Loucy (cell line): ENCODE results near the gene UBAC2.

Experiments used
- H2AFZ ChIP-seq: fragments of 200-600 bp; sonication (generic); 2 replicates; pipeline ENCODE4 v1.6.0; 2016; ENCODE audit warnings: antibody characterized with exemption, mild to moderate bottlenecking, low read length, moderate library complexity
- H3F3A ChIP-seq: fragments of 200-600 bp; 2 replicates; pipeline ENCODE4 v1.6.0; 2016; ENCODE audit warnings: antibody characterized with exemption, low read depth, mild to moderate bottlenecking
- H3K27me3 ChIP-seq: fragments of 200-600 bp; sonication (generic); 2 replicates; pipeline ENCODE4 v1.6.1; 2014; ENCODE audit warnings: low read length, mild to moderate bottlenecking; ENCODE audit not compliant: insufficient read depth, poor library complexity, severe bottlenecking
- H3K36me3 ChIP-seq: fragments of 200-600 bp; sonication (generic); 2 replicates; pipeline ENCODE4 v1.6.1; 2016; ENCODE audit warnings: low read length; ENCODE audit not compliant: insufficient read depth
- H3K4me1 ChIP-seq: fragments of 200-600 bp; sonication (generic); 2 replicates; pipeline ENCODE4 v1.5.1; 2014; ENCODE audit warnings: low read length, mild to moderate bottlenecking; ENCODE audit not compliant: insufficient read depth, poor library complexity, severe bottlenecking
- H3K4me2 ChIP-seq: fragments of 200-600 bp; sonication (generic); 2 replicates; pipeline ENCODE4 v1.6.0; 2014; ENCODE audit warnings: antibody characterized with exemption, low read length, low read depth, mild to moderate bottlenecking; ENCODE audit not compliant: poor library complexity, severe bottlenecking
- H3K4me3 ChIP-seq: fragments of 200-600 bp; sonication (generic); 2 replicates; pipeline ENCODE4 v1.5.1; 2014; ENCODE audit warnings: low read length, mild to moderate bottlenecking, mixed read lengths; ENCODE audit not compliant: poor library complexity, severe bottlenecking
- H3K79me2 ChIP-seq: fragments of 200-600 bp; sonication (generic); 2 replicates; pipeline ENCODE4 v1.6.1; 2014; ENCODE audit warnings: low read length; ENCODE audit not compliant: insufficient read depth
- H3K9ac ChIP-seq: fragments of 200-600 bp; sonication (generic); 2 replicates; pipeline ENCODE4 v1.6.0; 2014; ENCODE audit warnings: mild to moderate bottlenecking, low read depth, low read length, moderate library complexity; ENCODE audit not compliant: poor library complexity, severe bottlenecking
- H3K9me2 ChIP-seq: fragments of 200-600 bp; sonication (generic); replicated peaks from 2 replicates; pipeline ENCODE4 v1.6.1; 2016; ENCODE audit warnings: low read depth, low read length, mixed read lengths
- H3K9me3 ChIP-seq: fragments of 200-600 bp; sonication (generic); 2 replicates; pipeline ENCODE4 v1.6.1; 2014; ENCODE audit warnings: mild to moderate bottlenecking, antibody characterized with exemption, low read length, low read depth; ENCODE audit not compliant: insufficient read depth
- H4K20me1 ChIP-seq: fragments of 200-600 bp; sonication (generic); 2 replicates; pipeline ENCODE4 v1.6.0; 2014; ENCODE audit warnings: antibody characterized with exemption, low read length, mild to moderate bottlenecking; ENCODE audit not compliant: insufficient read depth, poor library complexity, severe bottlenecking
- EZH2phosphoT487 ChIP-seq: fragments of 200-600 bp; IDR thresholded peaks from 2 replicates; pipeline ENCODE4 v1.6.1; 2018; ENCODE audit warnings: antibody characterized with exemption, mild to moderate bottlenecking, moderate library complexity, borderline replicate concordance
- TF ChIP-seq, protein P1 (sequence below): fragments of 200-600 bp; sonication (generic); conservative IDR thresholded peaks from 2 replicates; pipeline ENCODE4 v1.5.1; 2014; ENCODE audit warnings: mild to moderate bottlenecking, antibody characterized with exemption, low read length

Gene UBAC2

DNA sequence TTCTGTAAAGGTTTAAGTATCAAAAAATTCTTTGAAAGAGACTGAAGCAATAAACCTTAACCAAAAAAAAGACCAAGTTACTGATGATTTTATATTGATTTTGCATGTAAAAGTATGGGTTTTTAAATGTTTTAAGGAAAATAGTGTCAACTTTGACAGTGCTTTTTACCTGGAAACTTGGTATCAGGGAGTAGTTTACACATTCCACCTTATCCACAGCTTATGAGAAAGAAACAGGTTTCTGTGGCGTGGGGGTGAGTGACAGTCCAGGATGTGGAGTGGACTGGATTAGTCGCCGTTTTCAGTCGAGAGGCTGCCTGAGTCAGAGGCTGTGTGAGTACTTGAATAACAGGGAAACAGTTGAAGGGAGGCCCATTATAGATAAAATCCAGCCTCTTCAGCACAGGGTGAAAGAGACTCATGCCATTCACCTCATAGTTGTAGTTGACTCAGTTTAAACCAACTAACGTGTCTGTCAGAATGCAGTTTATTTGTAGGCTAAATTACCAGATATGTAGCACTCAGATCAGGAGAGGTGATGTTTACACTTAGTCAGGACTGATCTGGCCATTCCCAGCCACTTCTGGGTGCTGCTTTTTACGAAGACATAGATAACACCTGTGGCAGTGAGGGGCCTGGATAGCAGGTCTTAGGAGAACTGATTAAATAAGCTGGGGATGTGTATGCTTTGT is 107.1 kb downstream of the UBAC2 start:
- Histone ChIP-seq H3K4me2 (peak overlapping the region; percentile 61), H3K4me1 (peaks cover 22% of the 10 kb centered on the region), H2AFZ (no peak overlapping the region), H3K4me3 (peak overlapping the region; percentile 34), H3K36me3 (peaks cover 26% of the 10 kb centered on the region), H3K27me3 (no peaks in the 10 kb centered on the region), H3K9ac (peak overlapping the region; percentile 52), H3K9me3 (no peaks in the 10 kb centered on the region), H4K20me1 (no peaks in the 10 kb centered on the region), H3K79me2 (peaks cover 50% of the 10 kb centered on the region; the same call in 1 of the 2 replicates), H3K9me2 (no peaks in the 10 kb centered on the region), H3F3A (no peaks in the 10 kb centered on the region; the same call in 1 of the 2 replicates)
- TF ChIP-seq, protein P1, sequence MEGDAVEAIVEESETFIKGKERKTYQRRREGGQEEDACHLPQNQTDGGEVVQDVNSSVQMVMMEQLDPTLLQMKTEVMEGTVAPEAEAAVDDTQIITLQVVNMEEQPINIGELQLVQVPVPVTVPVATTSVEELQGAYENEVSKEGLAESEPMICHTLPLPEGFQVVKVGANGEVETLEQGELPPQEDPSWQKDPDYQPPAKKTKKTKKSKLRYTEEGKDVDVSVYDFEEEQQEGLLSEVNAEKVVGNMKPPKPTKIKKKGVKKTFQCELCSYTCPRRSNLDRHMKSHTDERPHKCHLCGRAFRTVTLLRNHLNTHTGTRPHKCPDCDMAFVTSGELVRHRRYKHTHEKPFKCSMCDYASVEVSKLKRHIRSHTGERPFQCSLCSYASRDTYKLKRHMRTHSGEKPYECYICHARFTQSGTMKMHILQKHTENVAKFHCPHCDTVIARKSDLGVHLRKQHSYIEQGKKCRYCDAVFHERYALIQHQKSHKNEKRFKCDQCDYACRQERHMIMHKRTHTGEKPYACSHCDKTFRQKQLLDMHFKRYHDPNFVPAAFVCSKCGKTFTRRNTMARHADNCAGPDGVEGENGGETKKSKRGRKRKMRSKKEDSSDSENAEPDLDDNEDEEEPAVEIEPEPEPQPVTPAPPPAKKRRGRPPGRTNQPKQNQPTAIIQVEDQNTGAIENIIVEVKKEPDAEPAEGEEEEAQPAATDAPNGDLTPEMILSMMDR: no peak
- no peak for TF ChIP-seq EZH2phosphoT487

DNA sequence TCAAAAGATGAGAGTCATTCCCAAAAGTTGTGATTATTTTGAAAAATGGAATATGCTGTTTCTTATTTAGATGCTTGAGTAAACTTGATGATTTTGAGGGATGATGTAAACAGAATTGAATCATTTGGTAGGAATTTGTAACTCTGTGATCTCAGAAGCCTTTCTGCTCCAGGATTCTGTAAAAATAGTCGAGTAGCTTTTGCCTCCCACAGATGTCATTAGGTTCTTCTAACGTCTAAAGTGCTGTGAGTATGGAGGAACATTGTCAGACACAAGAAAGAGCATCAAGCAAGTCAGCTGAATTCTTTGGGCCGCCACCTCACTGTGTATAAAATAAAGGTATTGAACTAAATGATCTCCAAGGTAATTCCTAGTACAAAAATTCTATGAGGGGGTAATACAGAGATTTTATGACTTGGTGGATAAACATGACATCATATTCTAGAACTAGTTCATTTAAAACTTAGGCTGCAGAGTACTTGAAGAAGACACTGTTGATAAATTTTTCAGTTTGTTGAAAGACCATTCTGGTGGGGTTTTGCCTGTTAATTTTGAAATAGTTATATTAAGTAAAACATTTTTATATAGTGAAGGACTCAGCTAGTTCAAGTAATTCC is 107.9 kb downstream of the UBAC2 start:
- Histone ChIP-seq H3K79me2 (peaks cover 49% of the 10 kb centered on the region; the same call in 1 of the 2 replicates), H3K4me2 (no peak overlapping the region), H3K4me1 (peaks cover 22% of the 10 kb centered on the region), H3K27me3 (no peaks in the 10 kb centered on the region), H3F3A (no peaks in the 10 kb centered on the region; the same call in 1 of the 2 replicates), H3K9me3 (no peaks in the 10 kb centered on the region), H3K9ac (no peak overlapping the region), H3K36me3 (peaks cover 22% of the 10 kb centered on the region), H4K20me1 (no peaks in the 10 kb centered on the region), H2AFZ (no peak overlapping the region), H3K4me3 (no peak overlapping the region), H3K9me2 (no peaks in the 10 kb centered on the region)
- TF ChIP-seq, protein P1: no peak
- no peak for TF ChIP-seq EZH2phosphoT487

DNA sequence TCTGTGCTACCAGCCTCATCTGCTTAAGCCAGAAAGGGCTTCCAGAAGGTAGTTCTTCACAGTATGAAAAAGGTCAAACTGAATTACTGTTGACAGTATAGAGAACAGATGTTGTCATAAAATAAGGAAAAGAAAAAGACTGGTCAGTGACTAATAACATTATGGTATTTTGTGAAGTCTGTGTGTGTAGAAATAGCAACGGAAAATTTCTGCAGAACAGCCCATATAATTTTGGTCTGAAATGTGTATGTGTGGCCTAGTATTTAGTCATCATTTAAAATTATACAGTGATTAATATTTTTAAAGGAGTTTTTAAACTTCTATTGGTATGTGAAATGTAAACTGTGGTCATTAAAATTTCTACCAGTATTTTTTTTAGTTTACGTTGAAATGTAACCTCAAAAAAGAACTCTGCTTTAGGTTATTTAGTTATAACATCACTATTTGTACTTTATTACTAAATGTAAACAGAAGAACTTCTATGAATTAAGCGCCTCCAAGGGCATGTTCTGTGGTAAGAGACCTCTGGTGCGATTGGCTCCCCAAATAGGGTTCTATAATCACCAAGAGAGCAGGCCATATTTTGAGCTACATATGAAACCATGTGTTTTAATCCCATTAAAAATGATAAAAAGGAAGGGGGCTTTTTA is 109.9 kb downstream of the UBAC2 start:
- Histone ChIP-seq H3K36me3 (peaks cover 39% of the 10 kb centered on the region), H3K4me3 (no peak overlapping the region), H3K4me1 (peaks cover 19% of the 10 kb centered on the region), H3K27me3 (no peaks in the 10 kb centered on the region), H2AFZ (no peak overlapping the region), H3K4me2 (no peak overlapping the region), H3F3A (no peaks in the 10 kb centered on the region), H3K9me2 (no peaks in the 10 kb centered on the region), H4K20me1 (peaks cover 4% of the 10 kb centered on the region), H3K79me2 (peaks cover 50% of the 10 kb centered on the region; the same call in 1 of the 2 replicates), H3K9me3 (no peaks in the 10 kb centered on the region), H3K9ac (no peak overlapping the region)
- TF ChIP-seq EZH2phosphoT487: no peak
- TF ChIP-seq, protein P1: no peak
